ENCODE results near the gene SETD3.
A peak's percentile ranks its signal among the peaks of the same experiment; 100 is the strongest.

Gene SETD3

DNA sequence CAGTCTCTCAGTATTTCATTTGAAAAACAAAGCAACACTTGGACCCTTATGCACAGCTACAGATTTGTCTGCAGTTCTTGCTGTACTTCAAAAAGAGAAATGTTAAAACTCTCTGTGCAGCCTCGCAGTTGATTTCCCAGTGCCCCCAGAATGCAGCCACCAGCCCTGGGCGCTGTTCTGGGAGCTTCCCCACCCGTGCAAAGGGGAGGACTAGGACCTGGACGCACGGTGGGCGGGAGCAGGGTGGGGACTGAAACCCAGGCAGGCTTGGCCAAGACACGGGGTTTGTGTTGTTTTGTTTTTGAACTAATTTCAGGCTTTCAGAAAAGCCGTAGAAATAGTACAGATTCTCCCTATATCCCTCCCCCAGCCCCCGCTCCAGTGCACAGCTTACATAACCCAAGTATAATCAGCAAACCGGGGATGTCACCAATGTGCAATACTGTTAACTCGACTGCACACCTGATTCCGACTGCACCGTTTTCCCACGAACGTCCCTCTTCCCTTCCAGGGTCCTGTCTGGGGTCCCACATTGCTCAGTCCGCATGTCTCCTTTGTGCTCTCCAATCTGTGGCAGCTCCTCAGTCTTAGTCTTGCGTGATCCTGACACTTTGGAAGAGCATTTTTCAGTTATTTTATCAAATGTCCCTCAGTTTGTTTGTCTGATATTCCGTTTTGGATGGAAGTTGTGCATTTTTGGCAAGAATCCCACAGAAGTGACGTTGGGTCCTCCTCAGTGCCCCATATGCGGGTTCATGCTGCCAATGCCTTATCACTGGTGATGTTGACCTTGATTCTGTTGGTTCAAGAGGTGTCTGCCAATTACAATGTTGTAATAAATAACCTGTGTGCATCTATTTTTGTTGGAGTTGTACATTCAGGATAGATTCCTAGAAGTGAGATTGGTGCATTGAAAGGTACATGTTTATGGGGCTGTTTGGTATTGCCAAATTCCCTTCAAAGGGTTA, 95.9 kb downstream of the SETD3 start:
- DNase-seq = no peak

DNA sequence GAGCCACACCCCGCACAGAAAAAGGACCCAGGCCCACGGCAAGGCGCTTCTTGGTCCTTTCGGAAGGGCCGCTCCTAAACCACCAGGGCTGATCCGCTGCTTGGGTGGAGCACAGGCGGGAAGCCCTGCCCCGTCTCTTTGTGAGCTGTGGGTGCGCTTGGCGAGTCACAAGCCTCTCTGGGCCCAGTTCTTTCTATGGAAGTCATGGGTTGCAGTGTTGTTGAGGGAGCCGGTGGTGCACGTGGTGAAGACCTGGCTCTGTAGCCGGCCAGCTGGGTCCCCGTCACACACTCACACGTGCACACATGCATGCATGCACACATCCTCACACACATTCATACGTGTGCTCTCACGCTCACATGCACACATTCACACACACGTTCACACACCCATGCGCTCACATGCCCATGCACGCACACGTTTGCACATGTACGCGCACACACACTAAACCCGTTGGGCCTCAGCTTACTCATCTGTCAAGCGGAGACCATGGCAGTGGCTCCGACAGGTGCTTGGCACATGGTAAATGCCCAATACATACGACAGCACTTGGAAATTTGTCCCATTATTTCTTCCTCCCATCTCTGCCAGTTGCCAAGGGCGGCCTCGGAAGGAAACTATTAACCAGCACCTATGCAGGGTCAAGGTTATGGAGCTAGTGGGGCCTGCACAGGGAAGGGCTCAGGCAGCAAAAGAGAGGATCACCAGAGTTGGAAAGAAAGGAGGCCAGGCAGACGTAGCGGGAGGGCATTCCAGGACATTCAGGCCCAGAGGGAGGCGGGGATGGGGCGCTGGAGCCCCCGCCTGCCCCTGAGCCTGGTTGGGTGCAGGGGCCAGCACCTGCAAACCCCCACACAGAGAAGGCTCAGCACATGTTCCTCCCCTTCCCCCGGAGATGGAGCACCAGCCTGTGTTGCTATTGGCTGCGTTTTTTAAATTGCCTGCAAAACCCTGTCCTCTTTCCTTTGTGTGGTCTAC, 96.9 kb downstream of the SETD3 start:
- DNase-seq = no peak

- peak; percentile 70 for DNase-seq
These were observed 97.7 kb downstream of the SETD3 start for GRCh38 chr14:99382781-99383471.

DNA sequence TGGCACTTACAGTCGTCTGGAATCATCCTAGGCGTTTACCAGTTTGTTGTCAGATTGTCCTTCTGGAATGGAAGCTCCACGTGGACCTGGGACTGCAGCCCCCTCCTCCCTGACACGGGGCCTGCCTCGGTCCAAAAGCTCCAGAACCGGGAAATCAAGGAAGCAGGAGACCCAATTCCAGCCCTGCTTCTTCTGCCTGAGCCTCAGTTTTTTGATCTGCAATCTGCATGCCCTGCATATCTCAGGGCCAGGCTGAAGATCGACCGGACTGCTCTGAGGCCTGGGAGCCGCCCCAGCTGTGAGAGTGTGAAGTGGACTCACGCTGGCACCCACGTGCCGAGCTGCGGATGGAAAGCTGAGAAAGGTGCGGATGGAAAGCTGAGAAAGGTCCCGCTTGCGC, 98.6 kb downstream of the SETD3 start:
- DNase-seq = no peak

DNA sequence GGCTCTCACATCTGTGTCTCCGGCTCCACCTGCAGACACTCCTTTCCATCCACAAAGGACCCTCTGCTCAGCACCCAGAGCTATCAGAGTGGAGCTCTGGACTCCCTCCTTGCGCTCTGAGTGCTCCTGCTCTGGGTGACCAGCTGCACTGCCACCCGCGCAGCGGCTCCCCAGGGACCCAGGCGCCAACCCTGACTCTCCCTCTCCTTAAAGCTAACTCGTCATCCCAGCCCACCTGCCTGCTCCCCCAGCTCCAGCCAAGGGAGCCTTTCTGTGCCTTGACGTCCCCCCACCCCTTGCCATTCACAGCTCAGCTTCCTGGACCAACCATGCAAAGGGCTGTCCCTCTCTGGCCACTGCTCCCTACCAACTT, 99.0 kb downstream of the SETD3 start:
- DNase-seq = no peak

DNA sequence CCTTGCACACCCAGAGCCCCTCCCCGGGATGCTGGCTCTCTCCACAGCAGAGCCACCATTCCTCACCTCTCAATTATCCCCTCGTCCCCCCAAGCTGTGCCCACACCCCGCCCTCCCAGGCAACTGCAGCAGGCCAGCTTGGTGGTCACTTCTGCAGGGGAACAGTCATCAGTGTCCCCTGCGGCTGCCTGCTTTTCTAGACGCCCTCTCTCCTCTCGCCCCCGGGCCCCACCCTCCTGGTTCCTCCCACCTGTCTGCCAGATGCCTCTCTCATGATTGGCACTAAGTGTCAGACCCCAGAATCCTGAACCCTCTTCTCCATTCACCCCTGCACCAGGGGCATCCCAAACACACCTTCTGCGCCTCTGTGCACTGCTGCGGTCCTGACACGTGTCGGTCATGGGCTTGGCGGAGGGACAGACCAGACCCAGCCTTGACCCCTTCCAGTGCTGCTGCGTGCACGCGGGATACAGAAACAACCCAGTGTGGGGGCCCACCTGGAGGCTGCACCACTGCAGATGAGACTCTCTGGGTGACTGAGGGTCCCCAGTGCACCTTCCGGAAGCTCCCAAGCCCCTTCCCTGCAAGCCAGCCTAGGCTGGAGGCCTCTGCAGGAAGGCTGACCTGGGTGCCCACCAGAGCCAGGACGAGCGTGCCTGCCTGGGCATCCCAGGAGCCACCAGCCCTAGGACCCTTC, 99.5 kb downstream of the SETD3 start:
- DNase-seq = no peak

GRCh38 chr14:99380402-99380801, 100.3 kb downstream of the SETD3 start:
- DNase-seq = no peak

DNA sequence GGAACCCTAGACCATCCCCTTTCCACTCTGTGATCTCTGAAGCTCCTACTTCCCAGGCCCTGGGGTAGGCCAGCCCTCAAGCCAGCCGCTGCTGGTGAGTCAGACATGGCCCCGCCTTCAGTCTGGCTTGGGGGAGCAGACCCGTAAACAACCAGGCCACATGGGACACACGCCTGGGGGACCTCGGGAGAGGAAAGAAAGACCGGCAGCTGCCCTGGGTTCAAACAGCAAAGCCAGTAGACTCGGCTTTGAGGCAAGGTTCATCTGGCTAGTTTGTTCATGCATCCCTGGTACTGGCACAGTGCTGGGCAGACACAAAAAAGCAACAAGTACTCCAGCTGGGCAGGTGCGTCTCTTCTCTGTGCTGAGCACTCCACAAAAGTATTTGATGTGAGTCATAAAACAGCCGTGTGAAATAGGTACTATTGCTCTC, 101.9 kb downstream of the SETD3 start:
- peak; percentile 28 for DNase-seq

DNA sequence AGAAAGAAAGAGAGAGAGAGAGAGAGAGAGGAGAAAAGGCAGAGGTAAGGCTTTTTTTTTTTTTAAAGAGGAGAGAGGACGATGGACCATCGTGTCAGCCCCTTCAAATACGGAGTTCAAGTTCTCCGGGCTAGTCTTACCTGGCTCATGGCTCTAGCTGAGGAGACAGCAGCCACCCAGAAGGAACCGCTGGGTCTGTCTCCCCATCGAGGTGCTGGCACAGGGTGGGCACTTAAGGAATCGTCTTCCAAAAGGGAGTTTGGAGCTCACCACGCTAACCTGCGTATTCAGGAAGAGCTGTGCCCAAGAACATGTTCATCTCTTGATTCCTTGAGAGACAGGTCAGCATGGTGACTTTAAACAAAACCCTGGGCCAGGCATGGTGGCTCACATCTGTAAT, 102.7 kb downstream of the SETD3 start:
- no peak for DNase-seq

DNA sequence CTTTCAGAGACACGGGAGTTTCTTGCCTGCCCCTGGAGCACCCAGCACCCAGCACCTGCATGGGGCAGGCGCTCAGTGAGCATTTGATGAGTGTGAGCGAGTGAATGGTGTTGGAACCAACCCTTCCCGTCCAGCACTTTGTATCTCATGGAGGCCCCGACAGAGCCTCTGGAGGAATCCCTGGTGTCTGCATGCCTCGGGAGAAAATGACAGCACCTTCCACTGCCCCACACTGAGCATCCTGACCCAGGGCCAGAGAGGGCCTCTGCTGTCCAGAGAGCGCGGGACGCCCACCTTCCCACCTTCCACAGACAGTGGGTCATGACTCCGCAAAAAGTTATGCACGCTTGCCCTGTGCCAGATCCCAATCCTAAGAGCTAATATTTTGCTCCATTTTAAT, 105.7 kb downstream of the SETD3 start:
- DNase-seq = no peak

DNA sequence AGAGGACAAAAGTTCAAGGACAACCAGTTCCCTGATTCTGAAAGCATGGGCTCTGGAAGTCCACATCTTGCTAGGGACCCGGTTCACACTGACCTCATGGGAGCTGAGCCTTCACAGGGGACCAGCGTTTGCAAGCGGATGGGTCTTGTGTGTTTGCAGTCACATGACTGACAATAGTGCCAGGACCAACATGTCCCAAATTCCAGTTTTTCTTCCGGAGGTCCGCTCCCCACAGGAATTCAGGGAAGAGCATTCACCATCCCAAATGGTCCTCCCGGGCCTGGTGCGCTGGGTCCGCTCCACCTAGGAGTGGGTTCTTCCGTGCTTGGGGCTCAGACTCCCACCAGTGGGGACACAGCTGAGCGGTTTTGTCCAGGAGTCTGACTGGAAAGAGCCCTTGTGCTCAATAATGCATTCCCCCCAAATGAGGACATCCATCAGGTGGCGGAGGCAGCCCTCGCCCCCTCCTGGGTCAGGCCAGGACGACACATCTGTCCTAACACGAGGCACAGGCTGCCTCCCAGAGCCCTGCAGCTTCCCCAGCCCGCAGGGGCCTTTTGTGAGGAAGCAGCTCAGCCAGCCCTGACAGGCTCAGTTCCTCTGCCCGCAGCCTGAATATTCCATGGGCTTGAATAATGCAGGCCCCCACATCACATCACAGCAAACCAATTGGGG, 116.9 kb downstream of the SETD3 start:
- no peak for DNase-seq

DNA sequence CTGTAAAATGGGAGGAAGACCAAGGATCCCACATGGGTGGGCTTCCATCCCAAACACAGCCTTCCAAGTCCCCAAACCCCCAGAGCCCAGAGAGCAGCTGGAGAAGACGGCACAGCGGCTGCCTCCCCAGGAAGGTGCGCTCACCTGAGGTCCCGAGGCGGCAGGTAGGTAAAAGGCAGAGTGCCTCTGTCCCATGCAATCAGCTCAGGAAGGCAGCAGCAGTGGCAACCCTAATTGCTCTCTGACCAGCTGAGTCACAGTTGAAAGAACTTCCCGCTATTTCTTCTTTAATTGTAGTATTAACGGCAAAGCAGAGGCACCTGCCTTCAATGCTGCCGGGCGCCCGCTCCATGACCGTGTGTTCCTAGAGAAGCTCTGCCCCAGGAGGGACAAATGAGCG, 117.6 kb downstream of the SETD3 start:
- DNase-seq = no peak

DNA sequence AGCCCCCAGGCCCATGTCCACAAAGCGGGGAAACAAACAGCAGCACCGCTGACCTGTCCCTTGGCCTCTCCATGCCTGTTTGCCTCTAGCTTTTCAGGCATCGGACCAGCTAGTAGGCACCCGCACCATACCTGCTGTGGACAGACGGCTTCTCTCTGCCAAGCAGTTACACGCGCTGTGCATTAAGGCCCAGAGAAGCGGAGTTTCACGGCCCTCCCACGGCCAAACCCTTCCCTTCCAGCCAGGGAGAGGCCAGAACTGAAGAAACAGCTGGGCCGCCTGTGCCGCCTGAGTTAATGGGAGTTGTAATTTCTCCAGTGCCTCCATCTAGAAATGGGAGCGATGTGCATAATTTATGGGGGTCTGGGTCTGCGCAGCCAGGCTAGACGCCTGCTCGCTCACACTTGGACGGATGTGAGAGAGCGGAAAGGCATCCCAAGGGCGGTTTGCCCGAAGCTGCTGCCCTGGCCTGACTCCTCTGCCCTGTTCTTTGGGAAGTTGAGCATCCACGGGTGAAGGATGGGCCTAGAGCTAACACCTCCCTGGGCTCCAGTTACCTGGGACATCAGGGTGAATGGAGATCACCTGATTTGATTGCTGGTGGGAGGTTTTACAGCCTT, 119.0 kb downstream of the SETD3 start:
- DNase-seq = no peak

GRCh38 chr14:99360774-99361595, 119.7 kb downstream of the SETD3 start:
- DNase-seq = no peak

DNA sequence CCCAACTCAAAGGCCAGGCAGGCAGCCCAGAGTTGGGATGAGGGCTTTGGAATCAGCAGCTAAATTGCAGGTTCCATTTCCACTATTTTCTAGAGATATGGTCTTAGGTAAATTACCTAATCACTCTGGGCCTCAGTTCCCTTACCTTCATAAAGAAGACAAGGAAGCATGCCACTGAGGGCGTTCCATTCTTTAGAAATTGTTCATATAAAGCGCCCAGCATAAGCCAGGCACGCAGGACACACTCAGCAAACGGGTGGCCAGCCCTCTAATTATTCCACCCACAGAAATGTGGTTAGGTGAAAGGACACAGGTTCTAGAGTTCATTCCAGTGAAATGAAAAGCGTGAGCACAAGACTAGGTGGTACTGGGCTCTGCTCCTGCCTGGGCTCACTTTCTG, 120.8 kb downstream of the SETD3 start:
- DNase-seq = no peak

DNA sequence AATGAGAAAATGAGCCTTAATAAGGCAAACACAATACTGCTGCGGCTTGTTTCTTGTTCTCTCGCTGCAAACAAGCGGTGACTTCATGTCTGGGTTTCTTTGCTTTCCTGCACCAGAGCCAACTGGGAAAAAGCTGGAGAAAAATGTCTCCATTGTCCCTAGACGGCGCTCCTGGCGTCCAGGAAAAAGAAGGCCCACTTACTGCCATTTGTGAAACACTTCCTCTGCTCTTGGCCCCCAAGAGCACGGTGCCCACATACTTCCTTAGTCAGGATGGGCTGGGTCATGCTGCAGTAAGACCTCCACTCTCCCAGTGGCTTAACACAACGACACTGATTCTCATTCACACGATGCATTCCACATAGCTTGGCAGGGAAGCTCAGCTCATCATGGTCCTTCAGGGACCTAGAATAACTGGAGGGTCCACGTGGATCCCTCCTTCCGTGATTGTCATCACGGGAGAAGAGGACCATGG, 122.7 kb downstream of the SETD3 start:
- no peak for DNase-seq

DNA sequence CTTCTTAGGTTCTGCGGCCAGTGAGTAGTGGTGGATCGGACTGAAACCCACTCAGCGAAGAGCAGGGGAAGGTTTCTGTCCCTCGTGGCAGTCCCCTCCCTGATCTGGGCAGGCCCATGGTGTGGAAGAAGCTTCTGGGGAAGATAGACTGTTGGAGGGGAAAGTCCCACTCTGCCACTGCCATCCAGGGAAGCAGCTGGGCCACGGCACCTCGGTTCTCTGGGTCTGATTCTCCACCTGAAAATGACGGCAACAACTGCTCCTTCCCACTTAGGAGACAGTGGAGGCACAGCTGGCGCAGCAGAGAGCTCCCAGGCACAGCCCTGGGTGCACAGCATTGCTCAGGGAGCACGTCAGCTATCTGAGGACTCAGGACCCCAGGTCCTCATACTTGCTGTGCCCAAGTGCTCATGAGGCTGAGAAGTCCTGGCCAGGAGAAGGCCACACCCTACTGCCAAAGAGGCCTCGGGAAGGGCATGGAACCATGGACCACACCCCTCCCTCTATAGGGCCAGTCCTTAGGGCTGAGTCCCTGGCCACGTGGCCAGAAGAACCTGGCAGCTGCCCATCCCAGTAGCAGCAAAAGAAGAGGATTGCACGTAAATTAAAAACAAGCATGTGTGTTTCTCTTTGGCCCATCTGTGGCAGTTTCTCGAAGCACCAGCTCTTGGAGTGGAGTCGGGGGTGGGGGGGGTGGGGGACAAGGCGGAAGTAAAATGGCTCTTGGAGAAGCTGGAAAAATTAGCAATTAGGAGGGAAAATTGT, 123.3 kb downstream of the SETD3 start:
- DNase-seq = no peak

GRCh38 chr14:99356031-99356608, 124.5 kb downstream of the SETD3 start:
- DNase-seq = no peak

Measured in MV-4-11 (cell line).